ENCODE results near the gene TMEM40.

- TF ChIP-seq CTCF (IDR thresholded peaks at IDR 0.05) (no peak), POLR2A (IDR thresholded peaks at IDR 0.05) (no peak)
These were observed 31.6 kb downstream of the TMEM40 start for GRCh38 chr3:12727481-12727880.
